DOHH2 (cell line): ENCODE results near the gene OSBPL10.

ENCODE experiments used
- H3F3A ChIP-seq: fragments of 200-600 bp; sonication (generic), shearing (Covaris generic); 2 replicates; pipeline ENCODE4 v1.6.0; 2016; ENCODE audit warnings: antibody characterized with exemption, mild to moderate bottlenecking; ENCODE audit not compliant: control insufficient read depth, insufficient read depth
- H3K27ac ChIP-seq: fragments of 200-600 bp; sonication (generic); 2 replicates; pipeline ENCODE4 v1.5.1; 2014; ENCODE audit warnings: low read depth, mild to moderate bottlenecking, low read length, moderate library complexity
- H3K27me3 ChIP-seq: fragments of 200-600 bp; sonication (generic); 2 replicates; pipeline ENCODE4 v1.6.1; 2014; ENCODE audit warnings: mild to moderate bottlenecking, low read length, mixed read lengths; ENCODE audit not compliant: control insufficient read depth
- H3K36me3 ChIP-seq: fragments of 200-600 bp; sonication (generic); 2 replicates; pipeline ENCODE4 v1.6.1; 2014; ENCODE audit warnings: mild to moderate bottlenecking, low read length, moderate library complexity, mixed read lengths; ENCODE audit not compliant: control insufficient read depth
- H3K4me1 ChIP-seq: fragments of 200-600 bp; sonication (generic); 2 replicates; pipeline ENCODE4 v1.6.1; 2014; ENCODE audit warnings: mild to moderate bottlenecking, low read length, mixed read lengths; ENCODE audit not compliant: control insufficient read depth
- H3K4me2 ChIP-seq: fragments of 200-600 bp; sonication (generic); 2 replicates; pipeline ENCODE4 v1.6.0; 2014; ENCODE audit warnings: mild to moderate bottlenecking, low read length, moderate library complexity
- H3K4me3 ChIP-seq: fragments of 200-600 bp; sonication (generic); 2 replicates; pipeline ENCODE4 v1.5.1; 2014; ENCODE audit warnings: mild to moderate bottlenecking, low read length, mixed read lengths
- H3K79me2 ChIP-seq: fragments of 200-600 bp; sonication (generic); 2 replicates; pipeline ENCODE4 v1.6.1; 2014; ENCODE audit warnings: mild to moderate bottlenecking, low read length, mixed read lengths; ENCODE audit not compliant: control insufficient read depth
- H3K9me2 ChIP-seq: fragments of 200-600 bp; sonication (generic); replicated peaks from 2 replicates; pipeline ENCODE4 v1.6.1; 2014; ENCODE audit warnings: mild to moderate bottlenecking, low read length, mixed read lengths; ENCODE audit not compliant: control insufficient read depth
- H3K9me3 ChIP-seq: fragments of 200-600 bp; sonication (generic); 2 replicates; pipeline ENCODE4 v1.6.1; 2014; ENCODE audit warnings: antibody characterized with exemption, low read length, mixed read lengths; ENCODE audit not compliant: control insufficient read depth, insufficient read depth
- H4K20me1 ChIP-seq: fragments of 200-600 bp; sonication (generic); 2 replicates; pipeline ENCODE4 v1.6.0; 2014; ENCODE audit warnings: low read depth, mild to moderate bottlenecking, antibody characterized with exemption, low read length, moderate library complexity; ENCODE audit not compliant: control insufficient read depth, insufficient read depth
- CTCF ChIP-seq: fragments of 200-600 bp; sonication (generic); IDR thresholded peaks from one replicate; pipeline ENCODE4 v1.5.1; 2014; ENCODE audit warnings: antibody characterized with exemption, mild to moderate bottlenecking, low read depth, low read length; ENCODE audit not compliant: poor library complexity, severe bottlenecking
- EZH2phosphoT487 ChIP-seq: fragments of 200-600 bp; sonication (generic); IDR thresholded peaks from 2 replicates; pipeline ENCODE4 v1.6.1; 2017; ENCODE audit warnings: borderline replicate concordance, mild to moderate bottlenecking, antibody characterized with exemption, low read length, moderate library complexity, mixed read lengths

Gene OSBPL10

DNA sequence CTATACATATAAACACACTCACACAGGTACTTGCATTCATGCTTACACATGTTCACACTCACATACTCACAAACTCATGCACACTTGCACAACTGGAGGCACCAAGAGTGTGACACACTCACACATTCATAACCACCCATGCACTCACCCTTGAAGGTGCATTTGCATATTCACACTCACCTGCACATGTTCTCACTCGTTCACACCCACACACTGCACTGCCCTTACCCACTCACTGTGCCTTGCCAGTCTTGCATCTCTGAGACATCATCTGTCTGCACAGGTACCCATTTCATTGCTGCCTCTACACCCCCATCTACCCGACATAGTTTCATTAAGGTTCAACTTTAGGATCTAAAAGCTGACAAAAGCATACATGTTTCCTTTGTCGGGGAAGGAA is 95.8 kb downstream of the OSBPL10 start:
- no peaks in the 10 kb centered on the region for H3K9me2 ChIP-seq
- no peaks in the 10 kb centered on the region for H3F3A ChIP-seq
- TF ChIP-seq EZH2phosphoT487 (no peak), CTCF (no peak)
- H3K9me3 ChIP-seq = no peaks in the 10 kb centered on the region
- H3K27ac ChIP-seq = no peak overlapping the region
- H3K27me3 ChIP-seq = no peaks in the 10 kb centered on the region
- peaks cover 28% of the 10 kb centered on the region for H3K36me3 ChIP-seq
- peaks cover 96% of the 10 kb centered on the region for H3K79me2 ChIP-seq
- H3K4me1 ChIP-seq = peaks cover 88% of the 10 kb centered on the region
- peak overlapping the region; percentile 12; the same call in 1 of the 2 replicates for H3K4me2 ChIP-seq
- no peak overlapping the region for H3K4me3 ChIP-seq
- peaks cover 11% of the 10 kb centered on the region; the same call in 1 of the 2 replicates for H4K20me1 ChIP-seq

DNA sequence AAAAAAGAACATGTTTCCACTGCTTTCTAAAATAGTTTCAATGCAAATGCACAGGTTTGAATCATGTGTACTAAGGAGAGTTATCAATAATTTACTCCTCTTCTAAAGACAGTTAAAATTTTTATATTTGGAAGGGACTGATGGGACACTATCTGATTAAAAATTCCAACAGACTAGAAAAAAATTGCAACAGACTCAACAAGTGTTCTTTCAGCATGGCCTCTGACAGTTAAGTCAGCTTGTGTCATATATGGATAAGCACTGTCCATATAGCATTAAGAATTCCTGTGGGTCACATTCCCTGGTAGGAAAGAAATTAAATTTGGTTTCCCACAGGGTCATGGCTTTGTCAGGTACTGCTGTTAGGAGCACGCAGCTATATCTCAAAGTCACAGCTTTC is 96.8 kb downstream of the OSBPL10 start:
- H3K9me3 ChIP-seq = no peaks in the 10 kb centered on the region
- no peak for TF ChIP-seq EZH2phosphoT487
- TF ChIP-seq CTCF = no peak
- H3K4me3 ChIP-seq = no peak overlapping the region
- peaks cover 33% of the 10 kb centered on the region for H3K36me3 ChIP-seq
- peaks cover 96% of the 10 kb centered on the region for H3K79me2 ChIP-seq
- no peak overlapping the region for H3K4me2 ChIP-seq
- no peaks in the 10 kb centered on the region for H3K9me2 ChIP-seq
- H3F3A ChIP-seq = peaks cover 4% of the 10 kb centered on the region; the same call in 1 of the 2 replicates
- peaks cover 11% of the 10 kb centered on the region; the same call in 1 of the 2 replicates for H4K20me1 ChIP-seq
- no peaks in the 10 kb centered on the region for H3K27me3 ChIP-seq
- no peak overlapping the region for H3K27ac ChIP-seq
- H3K4me1 ChIP-seq = peaks cover 96% of the 10 kb centered on the region

GRCh38 chr3:31882895-31883294 is 98.2 kb downstream of the OSBPL10 start:
- Histone ChIP-seq H3K4me1 (peaks cover 99% of the 10 kb centered on the region), H3F3A (peaks cover 8% of the 10 kb centered on the region; the same call in 1 of the 2 replicates), H3K27ac (no peak overlapping the region), H3K9me2 (no peaks in the 10 kb centered on the region), H3K79me2 (peaks cover 98% of the 10 kb centered on the region), H4K20me1 (peaks cover 11% of the 10 kb centered on the region; the same call in 1 of the 2 replicates), H3K36me3 (peaks cover 44% of the 10 kb centered on the region), H3K9me3 (no peaks in the 10 kb centered on the region), H3K27me3 (no peaks in the 10 kb centered on the region), H3K4me2 (peak overlapping the region; percentile 22; the same call in 1 of the 2 replicates), H3K4me3 (no peak overlapping the region)
- no peak for TF ChIP-seq CTCF
- TF ChIP-seq EZH2phosphoT487 = no peak

DNA sequence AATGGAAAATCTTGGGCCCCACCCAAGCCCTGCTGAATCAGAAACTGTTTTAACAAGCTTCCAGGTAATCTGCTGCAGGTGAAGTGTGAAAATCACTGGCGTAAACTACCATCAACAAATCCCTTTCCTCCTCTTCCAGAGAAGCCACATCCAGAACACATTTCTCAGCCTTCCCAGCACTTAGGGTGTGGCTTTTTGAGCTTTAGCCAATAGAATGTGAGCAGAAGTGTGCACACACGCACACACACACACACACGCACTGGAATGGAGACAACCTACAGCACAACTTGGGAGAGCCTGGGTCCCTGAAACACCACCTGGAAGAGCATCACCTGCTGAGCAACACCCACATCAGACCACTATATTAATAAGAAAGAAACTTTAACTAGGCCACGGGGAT is 98.6 kb downstream of the OSBPL10 start:
- peaks cover 44% of the 10 kb centered on the region for H3K36me3 ChIP-seq
- TF ChIP-seq CTCF = no peak
- no peak for TF ChIP-seq EZH2phosphoT487
- H3K4me3 ChIP-seq = no peak overlapping the region
- H4K20me1 ChIP-seq = peaks cover 11% of the 10 kb centered on the region; the same call in 1 of the 2 replicates
- H3K9me3 ChIP-seq = no peaks in the 10 kb centered on the region
- peak overlapping the region; percentile 22; the same call in 1 of the 2 replicates for H3K4me2 ChIP-seq
- H3K79me2 ChIP-seq = peaks cover 98% of the 10 kb centered on the region
- peaks cover 99% of the 10 kb centered on the region for H3K4me1 ChIP-seq
- no peak overlapping the region for H3K27ac ChIP-seq
- H3K9me2 ChIP-seq = no peaks in the 10 kb centered on the region
- no peaks in the 10 kb centered on the region for H3K27me3 ChIP-seq
- peaks cover 8% of the 10 kb centered on the region; the same call in 1 of the 2 replicates for H3F3A ChIP-seq
